ENCODE results near the gene MPZL1.

The MPZL1 gene

GRCh38 chr1:167764458-167765330, 42.9 kb downstream of the MPZL1 start:
- intact Hi-C loops (cut with DNase I) = no loop called here
- DNase-seq = no peak

- DNase-seq = no peak
- intact Hi-C loops (cut with DNase I) = no loop called here
These were observed 43.7 kb downstream of the MPZL1 start for GRCh38 chr1:167765496-167765895.

- intact Hi-C loops (cut with DNase I) = no loop called here
- DNase-seq = no peak
These were observed 44.8 kb downstream of the MPZL1 start for GRCh38 chr1:167766538-167766937.

- no peak for DNase-seq
- intact Hi-C loops (cut with DNase I) = no loop called here
These were observed 46.0 kb downstream of the MPZL1 start for GRCh38 chr1:167767761-167768160.

GRCh38 chr1:167770127-167770526, 48.3 kb downstream of the MPZL1 start:
- intact Hi-C loops (cut with DNase I) = no loop called here

GRCh38 chr1:167772436-167772835, 50.7 kb downstream of the MPZL1 start:
- intact Hi-C loops (cut with DNase I) = no loop called here
- no peak for DNase-seq

More at GRCh38 chr1:167770127-167770526, 48.3 kb downstream of the MPZL1 start:
- no peak for DNase-seq

GRCh38 chr1:167773516-167773915, 51.7 kb downstream of the MPZL1 start:
- intact Hi-C loops (cut with DNase I) = no loop called here
- DNase-seq = no peak

GRCh38 chr1:167774710-167775109, 52.9 kb downstream of the MPZL1 start:
- no peak for DNase-seq
- intact Hi-C loops (cut with DNase I) = no loop called here

- intact Hi-C loops (cut with DNase I) = no loop called here
- no peak for DNase-seq
These were observed 53.4 kb downstream of the MPZL1 start for GRCh38 chr1:167775178-167775577.

GRCh38 chr1:167776151-167776550, 54.4 kb downstream of the MPZL1 start:
- intact Hi-C loops (cut with DNase I) = no loop called here
- DNase-seq = no peak

- no peak for DNase-seq
- intact Hi-C loops (cut with DNase I) = no loop called here
These were observed 55.0 kb downstream of the MPZL1 start for GRCh38 chr1:167776616-167777268.

GRCh38 chr1:167777269-167777650, 55.5 kb downstream of the MPZL1 start:
- DNase-seq = no peak
- intact Hi-C loops (cut with DNase I) = no loop called here

GRCh38 chr1:167781558-167781957, 59.8 kb downstream of the MPZL1 start:
- intact Hi-C loops (cut with DNase I) = no loop called here
- no peak for DNase-seq

- DNase-seq = no peak
- intact Hi-C loops (cut with DNase I) = no loop called here
These were observed 61.2 kb downstream of the MPZL1 start for GRCh38 chr1:167782946-167783345.

GRCh38 chr1:167784876-167785550, 63.2 kb downstream of the MPZL1 start:
- intact Hi-C loops (cut with DNase I) = no loop called here
- DNase-seq = peak in 3 of 42 donors; percentile 21 to 31 (median 22)

GRCh38 chr1:167786502-167786901, 64.7 kb downstream of the MPZL1 start:
- DNase-seq = no peak
- intact Hi-C loops (cut with DNase I) = no loop called here

- intact Hi-C loops (cut with DNase I) = no loop called here
These were observed 67.7 kb downstream of the MPZL1 start for GRCh38 chr1:167789501-167789900.

GRCh38 chr1:167790117-167790516, 68.3 kb downstream of the MPZL1 start:
- intact Hi-C loops (cut with DNase I) = no loop called here
- DNase-seq = no peak

More at GRCh38 chr1:167789501-167789900, 67.7 kb downstream of the MPZL1 start:
- DNase-seq = no peak

GRCh38 chr1:167791281-167792187, 69.8 kb downstream of the MPZL1 start:
- peak in 28 of 42 donors; percentile 11 to 81 (median 42) for DNase-seq
- intact Hi-C loops (cut with DNase I) = no loop called here
